K562 (cell line): ENCODE data around the gene CAMK2D. TPM values are rescaled to one million over a fixed set of nuclear protein-coding genes. Genes with fewer than 3 reads are reported as not detected.

Source experiments
- ATAC-seq: fragments of 200-7000 bp; cut with Tn5 transposase; 3 replicates; pipeline ENCODE4 v1.9.1; 2020; ENCODE audit warnings: moderate library complexity
- BruUV-seq: library from RNA; stranded (reverse); fragments of 400-500 nt; replicated peaks from 2 replicates; lab custom pipeline; 2021; lab: Mats Ljungman, UMichigan
- CTCF ChIA-PET: fragments of 300-600 bp; formaldehyde crosslinking; extraction: SDS; loops from one replicate; lab custom pipeline; 2021; ENCODE audit warnings: low intra/inter-chr PET ratio; lab: Yijun Ruan, JAX
- POLR2A ChIA-PET: fragments of 300-600, 350-650 bp; sonication (Branson Sonifier 250); formaldehyde crosslinking; extraction: SDS; loops from one replicate; lab custom pipeline; 2021; ENCODE audit warnings: antibody characterized with exemption, inconsistent platforms; lab: Yijun Ruan, JAX
- DNase-seq, 4 experiments: peaks; one replicate each; pipeline versions ENCODE4 v3.0.0 to v3.0.0-alpha.2; 2011 to 2018; ENCODE audit warnings: low spot score in 3 of 4, mixed read lengths in 3 of 4; ENCODE audit errors: extremely low read depth in 1 of 4
- FAIRE-seq: peaks from 2 replicates; lab custom pipeline; 2011; peaks lifted over from hg19 to GRCh38; lab: Jason Lieb, UNC
- H2AFZ ChIP-seq: 2 replicates; pipeline ENCODE4 v1.6.0; 2011; ENCODE audit warnings: low read depth, low read length, control low read depth, inconsistent platforms
- H3K27ac ChIP-seq: fragments of 200-600 bp; 3 replicates; pipeline ENCODE4 v1.8.0; 2011; ENCODE audit warnings: low read depth, mild to moderate bottlenecking, control low read depth, inconsistent platforms, low read length, moderate library complexity, mixed read lengths; ENCODE audit errors: extremely low read depth
- H3K27me3 ChIP-seq, 2 experiments: fragments of 300-600 bp in 1 of 2; 2 replicates in 1 of 2; 3 replicates in 1 of 2; pipeline versions ENCODE4 v1.6.0 to v1.8.0; 2011; ENCODE audit warnings: inconsistent platforms in 2 of 2, low read length in 2 of 2, mild to moderate bottlenecking in 1 of 2, mixed read lengths in 1 of 2, moderate library complexity in 1 of 2; ENCODE audit not compliant: control insufficient read depth in 2 of 2, insufficient read depth in 2 of 2
- H3K36me3 ChIP-seq: fragments of 300-600 bp; 3 replicates; pipeline ENCODE4 v1.8.0; 2011; ENCODE audit warnings: mild to moderate bottlenecking, low read length, inconsistent platforms; ENCODE audit not compliant: control insufficient read depth, insufficient read depth
- H3K4me1 ChIP-seq, 2 experiments: fragments of 200-600 bp in 1 of 2; replicated peaks in 1 of 2; 2 replicates in 1 of 2; 3 replicates in 1 of 2; pipeline versions ENCODE4 v1.5.1 to v1.8.0; 2011; ENCODE audit warnings: inconsistent platforms in 2 of 2, low read length in 2 of 2, mild to moderate bottlenecking in 1 of 2, mixed read lengths in 1 of 2, moderate library complexity in 1 of 2; ENCODE audit not compliant: control insufficient read depth in 2 of 2, insufficient read depth in 2 of 2
- H3K4me2 ChIP-seq: 2 replicates; pipeline ENCODE4 v1.6.1; 2011; ENCODE audit warnings: low read length, control low read depth, inconsistent platforms, mixed read lengths; ENCODE audit not compliant: insufficient read depth
- H3K4me3 ChIP-seq: fragments of 200-600 bp; sonication (generic), shearing (Covaris generic); 2 replicates; pipeline ENCODE4 v1.5.1; 2016; ENCODE audit warnings: control low read depth, inconsistent platforms
- H3K79me2 ChIP-seq: fragments of 200-600 bp; 3 replicates; pipeline ENCODE4 v1.8.0; 2011; ENCODE audit warnings: low read length, inconsistent platforms; ENCODE audit not compliant: control insufficient read depth, insufficient read depth
- H3K9ac ChIP-seq, 2 experiments: 2 replicates each; pipeline versions ENCODE4 v1.6.0 to v1.6.1; 2011; ENCODE audit warnings: low read depth in 2 of 2, low read length in 2 of 2, control low read depth in 1 of 2, inconsistent platforms in 1 of 2, mild to moderate bottlenecking in 1 of 2, mixed read lengths in 1 of 2; ENCODE audit not compliant: insufficient read depth in 1 of 2
- H3K9me1 ChIP-seq: one replicate; pipeline ENCODE4 v1.6.0; 2011; ENCODE audit warnings: inconsistent platforms, mild to moderate bottlenecking, low read length, moderate library complexity; ENCODE audit not compliant: control insufficient read depth, insufficient read depth
- H3K9me3 ChIP-seq: replicated peaks from 2 replicates; pipeline ENCODE4 v1.5.1; 2011; ENCODE audit warnings: low read depth, low read length, inconsistent platforms; ENCODE audit not compliant: control insufficient read depth, insufficient read depth
- H4K20me1 ChIP-seq: replicated peaks from 2 replicates; pipeline ENCODE4 v1.6.1; 2011; ENCODE audit warnings: low read length, inconsistent platforms, mixed read lengths; ENCODE audit not compliant: control insufficient read depth, insufficient read depth
- CBFB ChIP-seq: sonication (generic); formaldehyde crosslinking; IDR thresholded peaks from 2 replicates; pipeline ENCODE4 v1.4.0; 2020; ENCODE audit warnings: mild to moderate bottlenecking, missing genetic modification reagents
- DACH1 ChIP-seq: fragments of 450-650 bp; IDR thresholded peaks from 2 replicates; pipeline ENCODE4 v1.6.1; 2018; ENCODE audit not compliant: partially characterized antibody
- ERF ChIP-seq: fragments of 450-650 bp; formaldehyde crosslinking; IDR thresholded peaks from 2 replicates; pipeline ENCODE4 v1.4.0; 2020; ENCODE audit warnings: mild to moderate bottlenecking, mixed read lengths
- NEUROD1 ChIP-seq: fragments of 150-350 bp; IDR thresholded peaks from 2 replicates; pipeline ENCODE4 v1.6.1; 2014; ENCODE audit warnings: borderline replicate concordance, low read length, low read depth; ENCODE audit not compliant: partially characterized antibody
- RBM14 ChIP-seq: fragments of 200-400 bp; formaldehyde crosslinking; IDR thresholded peaks from 2 replicates; pipeline ENCODE4 v1.6.1; 2018; ENCODE audit warnings: low read depth, mild to moderate bottlenecking, low read length, moderate library complexity, borderline replicate concordance; ENCODE audit not compliant: insufficient read depth
- SREBF2 ChIP-seq: sonication (generic); formaldehyde crosslinking; IDR thresholded peaks from 2 replicates; pipeline ENCODE4 v1.4.0; 2020; ENCODE audit warnings: mild to moderate bottlenecking, missing genetic modification reagents
- TEAD1 ChIP-seq, 2 experiments: fragments of 450-650 bp in 1 of 2; sonication (generic) in 1 of 2; formaldehyde crosslinking; IDR thresholded peaks; 2 replicates each; pipeline versions ENCODE4 v1.4.0 to v1.8.0; 2020 to 2022; ENCODE audit warnings: mild to moderate bottlenecking in 2 of 2, missing genetic modification reagents in 1 of 2
- ZNF668 ChIP-seq: fragments of 250-450 bp; sonication (Bioruptor Pico); IDR thresholded peaks from 2 replicates; pipeline ENCODE4 v1.8.0; 2022; ENCODE audit warnings: mild to moderate bottlenecking, inconsistent platforms
- WGBS: fragments of 100-300 bp; shearing (Covaris generic); methylation state at CpG from one replicate; pipeline ENCODE4 v1.1.6; 2016; ENCODE audit warnings: low coverage, mixed read lengths; ENCODE audit not compliant: insufficient coverage; ENCODE audit errors: missing lambda C conversion rate; 5-methylcytosine and 5-hydroxymethylcytosine counted together
- in situ Hi-C: fragments of 300-500 bp; cut with MboI; formaldehyde crosslinking; loops from 4 replicates; pipeline ENCODE4 v1.15.0; 2018; ENCODE audit warnings: inconsistent platforms, mixed read lengths
- intact Hi-C: fragments of 100-400 bp; cut with micrococcal nuclease; formaldehyde crosslinking; loops from 2 replicates; pipeline ENCODE4 v1.14.2; 2022
- polyA plus RNA-seq, 8 experiments: library from polyadenylated mRNA; depleted of rRNA in 4 of 8; stranded (reverse) in 5 of 8; unstranded in 3 of 8; fragments of >200 nt; fragmentation: Nextera tagmentation in 2 of 8; fragmentation: Illumina TruSeq in 1 of 8; extraction: Ambion mirVana in 2 of 8; extraction: Trizol in 1 of 8; gene quantifications; 2 replicates each; pipeline versions ENCODE4 v1.2.1 to v1.2.3, GENCODE V29; 2011 to 2014; ENCODE audit warnings: inconsistent platforms in 1 of 8, missing spikeins in 1 of 8
- total RNA-seq, 7 experiments: library from RNA; depleted of rRNA in 6 of 7; stranded (reverse); fragments of >200 nt in 6 of 7; fragmentation: Illumina TruSeq in 2 of 7; extraction: Trizol in 2 of 7; gene quantifications; 2 replicates each; pipeline versions ENCODE4 v1.2.1 to v1.2.3, GENCODE V29; 2011 to 2021; ENCODE audit warnings: low replicate concordance in 1 of 7
- TF ChIP-seq, protein P1 (sequence below): fragments of 250-450 bp; sonication (Bioruptor Pico); IDR thresholded peaks from 2 replicates; pipeline ENCODE4 v1.4.0; 2020

CAMK2D gene
- total and polyA plus RNA-seq, 9 of the 15 experiments (the other 6 are each of a cell fraction or from before 2014, with no cell fraction given): 0.01 to 0.33 (median 0.04) TPM; not detected in 2

DNA sequence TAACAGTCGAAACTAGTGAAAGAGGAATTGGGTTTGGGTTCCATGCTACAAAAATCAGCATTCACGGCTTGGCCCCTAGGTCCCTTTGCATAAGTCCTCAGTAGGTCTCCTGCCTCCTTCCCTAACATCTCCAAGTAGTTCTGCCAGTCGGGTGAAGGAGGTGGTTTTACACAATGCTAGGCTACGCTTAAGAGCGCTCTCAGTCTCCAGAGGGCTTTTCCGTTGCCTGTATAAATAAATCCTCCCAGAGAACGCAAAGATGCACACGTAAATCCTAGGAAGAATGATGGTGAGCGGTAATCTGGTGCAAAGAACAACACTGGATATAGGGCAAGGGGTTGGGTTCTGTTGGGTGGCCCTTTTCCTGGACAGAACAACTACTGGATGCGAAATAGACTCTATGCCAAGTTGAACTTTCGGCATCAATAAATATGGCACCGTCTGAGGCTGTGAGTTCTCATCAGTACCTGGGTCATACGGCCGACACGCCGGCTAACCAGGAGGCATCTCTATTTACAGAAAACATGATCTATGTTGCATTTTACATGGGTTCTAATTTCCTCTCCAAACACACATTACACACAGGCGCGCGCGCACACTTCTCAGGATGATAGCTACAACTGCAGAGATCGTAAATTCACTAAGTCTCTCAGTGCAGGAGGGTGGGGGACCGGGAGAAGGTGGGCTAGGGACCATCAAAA lies 1.3 kb downstream of the CAMK2D start:
- no peak overlapping the region for H3K4me3 ChIP-seq
- peaks cover 0 to 7% of the 10 kb centered on the region in 2 experiments; a peak in 2 of 5 replicates for H3K4me1 ChIP-seq
- ChIA-PET CTCF (no interaction called here), POLR2A (no interaction called here)
- intact Hi-C loops (loop anchor here (10.0 kb wide), 1 partner anchor 215 kb away; no protein-coding TSS in a partner anchor), in situ Hi-C loops (no loop called here)
- BruUV-seq: no TSS peak
- no peak for DNase-seq
- H3K9me3 ChIP-seq: no peaks in the 10 kb centered on the region
- no peak overlapping the region for H3K27ac ChIP-seq
- H3K79me2 ChIP-seq: no peaks in the 10 kb centered on the region
- H3K36me3 ChIP-seq: no peaks in the 10 kb centered on the region
- no peak for FAIRE-seq
- H3K4me2 ChIP-seq: no peak overlapping the region
- no peaks in the 10 kb centered on the region for H3K9me1 ChIP-seq
- 4% methylated on average over 22 of the region's 22 CpGs for WGBS
- H3K9ac ChIP-seq: no peak overlapping the region
- no peaks in the 10 kb centered on the region for H3K27me3 ChIP-seq
- H2AFZ ChIP-seq: no peak overlapping the region
- no peak for TF ChIP-seq TEAD1 (CRISPR knock-in tag; IDR thresholded peaks at IDR 0.05)
- TF ChIP-seq RBM14: no peak
- TF ChIP-seq ZNF668 (CRISPR knock-in tag): no peak
- ATAC-seq: no peak
- no peaks in the 10 kb centered on the region for H4K20me1 ChIP-seq

DNA sequence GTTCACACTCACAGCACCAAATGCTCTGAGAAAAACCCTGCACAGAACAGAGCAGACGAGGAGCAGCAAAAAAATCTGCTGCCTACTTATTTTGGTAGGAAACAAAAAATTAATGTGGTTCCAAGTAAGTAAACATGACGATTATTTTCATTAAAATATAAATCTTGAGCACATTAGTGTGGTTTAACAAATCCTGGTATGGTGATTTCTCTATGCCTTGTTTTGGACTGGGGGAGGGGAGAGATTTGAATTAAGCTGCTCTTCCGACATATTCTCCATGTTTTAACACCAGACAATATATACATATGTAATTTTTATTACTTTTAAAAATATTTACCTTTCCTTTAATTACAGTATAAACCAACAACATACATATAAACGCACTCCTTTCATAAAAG lies 1.8 kb downstream of the CAMK2D start:
- DNase-seq: no peak
- no peaks in the 10 kb centered on the region for H3K79me2 ChIP-seq
- H3K36me3 ChIP-seq: no peaks in the 10 kb centered on the region
- no peak overlapping the region for H3K4me2 ChIP-seq
- 0% methylated on average over 4 of the region's 4 CpGs for WGBS
- no peaks in the 10 kb centered on the region for H3K9me3 ChIP-seq
- no peak for FAIRE-seq
- no peak overlapping the region for H3K27ac ChIP-seq
- H3K9ac ChIP-seq: no peak overlapping the region
- in situ Hi-C loops (no loop called here), intact Hi-C loops (loop anchor here (10.0 kb wide), 1 partner anchor 215 kb away; no protein-coding TSS in a partner anchor)
- no peak for ATAC-seq
- POLR2A ChIA-PET: no interaction called here
- no TSS peak for BruUV-seq
- peaks cover 0 to 7% of the 10 kb centered on the region in 2 experiments; a peak in 2 of 5 replicates for H3K4me1 ChIP-seq
- no peaks in the 10 kb centered on the region for H3K9me1 ChIP-seq
- CTCF ChIA-PET: no interaction called here
- H2AFZ ChIP-seq: no peak overlapping the region
- H3K4me3 ChIP-seq: no peak overlapping the region
- H3K27me3 ChIP-seq: no peaks in the 10 kb centered on the region
- no peaks in the 10 kb centered on the region for H4K20me1 ChIP-seq
- TF ChIP-seq SREBF2 (CRISPR knock-in tag) (no peak), NEUROD1 (no peak), CBFB (CRISPR knock-in tag) (no peak), ERF (CRISPR knock-in tag) (no peak), DACH1 (no peak)
- TF ChIP-seq, protein P1, sequence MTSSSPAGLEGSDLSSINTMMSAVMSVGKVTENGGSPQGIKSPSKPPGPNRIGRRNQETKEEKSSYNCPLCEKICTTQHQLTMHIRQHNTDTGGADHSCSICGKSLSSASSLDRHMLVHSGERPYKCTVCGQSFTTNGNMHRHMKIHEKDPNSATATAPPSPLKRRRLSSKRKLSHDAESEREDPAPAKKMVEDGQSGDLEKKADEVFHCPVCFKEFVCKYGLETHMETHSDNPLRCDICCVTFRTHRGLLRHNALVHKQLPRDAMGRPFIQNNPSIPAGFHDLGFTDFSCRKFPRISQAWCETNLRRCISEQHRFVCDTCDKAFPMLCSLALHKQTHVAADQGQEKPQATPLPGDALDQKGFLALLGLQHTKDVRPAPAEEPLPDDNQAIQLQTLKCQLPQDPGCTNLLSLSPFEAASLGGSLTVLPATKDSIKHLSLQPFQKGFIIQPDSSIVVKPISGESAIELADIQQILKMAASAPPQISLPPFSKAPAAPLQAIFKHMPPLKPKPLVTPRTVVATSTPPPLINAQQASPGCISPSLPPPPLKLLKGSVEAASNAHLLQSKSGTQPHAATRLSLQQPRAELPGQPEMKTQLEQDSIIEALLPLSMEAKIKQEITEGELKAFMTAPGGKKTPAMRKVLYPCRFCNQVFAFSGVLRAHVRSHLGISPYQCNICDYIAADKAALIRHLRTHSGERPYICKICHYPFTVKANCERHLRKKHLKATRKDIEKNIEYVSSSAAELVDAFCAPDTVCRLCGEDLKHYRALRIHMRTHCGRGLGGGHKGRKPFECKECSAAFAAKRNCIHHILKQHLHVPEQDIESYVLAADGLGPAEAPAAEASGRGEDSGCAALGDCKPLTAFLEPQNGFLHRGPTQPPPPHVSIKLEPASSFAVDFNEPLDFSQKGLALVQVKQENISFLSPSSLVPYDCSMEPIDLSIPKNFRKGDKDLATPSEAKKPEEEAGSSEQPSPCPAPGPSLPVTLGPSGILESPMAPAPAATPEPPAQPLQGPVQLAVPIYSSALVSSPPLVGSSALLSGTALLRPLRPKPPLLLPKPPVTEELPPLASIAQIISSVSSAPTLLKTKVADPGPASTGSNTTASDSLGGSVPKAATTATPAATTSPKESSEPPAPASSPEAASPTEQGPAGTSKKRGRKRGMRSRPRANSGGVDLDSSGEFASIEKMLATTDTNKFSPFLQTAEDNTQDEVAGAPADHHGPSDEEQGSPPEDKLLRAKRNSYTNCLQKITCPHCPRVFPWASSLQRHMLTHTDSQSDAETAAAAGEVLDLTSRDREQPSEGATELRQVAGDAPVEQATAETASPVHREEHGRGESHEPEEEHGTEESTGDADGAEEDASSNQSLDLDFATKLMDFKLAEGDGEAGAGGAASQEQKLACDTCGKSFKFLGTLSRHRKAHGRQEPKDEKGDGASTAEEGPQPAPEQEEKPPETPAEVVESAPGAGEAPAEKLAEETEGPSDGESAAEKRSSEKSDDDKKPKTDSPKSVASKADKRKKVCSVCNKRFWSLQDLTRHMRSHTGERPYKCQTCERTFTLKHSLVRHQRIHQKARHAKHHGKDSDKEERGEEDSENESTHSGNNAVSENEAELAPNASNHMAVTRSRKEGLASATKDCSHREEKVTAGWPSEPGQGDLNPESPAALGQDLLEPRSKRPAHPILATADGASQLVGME: no peak
